ENCODE results near the gene C17orf113.

DNA sequence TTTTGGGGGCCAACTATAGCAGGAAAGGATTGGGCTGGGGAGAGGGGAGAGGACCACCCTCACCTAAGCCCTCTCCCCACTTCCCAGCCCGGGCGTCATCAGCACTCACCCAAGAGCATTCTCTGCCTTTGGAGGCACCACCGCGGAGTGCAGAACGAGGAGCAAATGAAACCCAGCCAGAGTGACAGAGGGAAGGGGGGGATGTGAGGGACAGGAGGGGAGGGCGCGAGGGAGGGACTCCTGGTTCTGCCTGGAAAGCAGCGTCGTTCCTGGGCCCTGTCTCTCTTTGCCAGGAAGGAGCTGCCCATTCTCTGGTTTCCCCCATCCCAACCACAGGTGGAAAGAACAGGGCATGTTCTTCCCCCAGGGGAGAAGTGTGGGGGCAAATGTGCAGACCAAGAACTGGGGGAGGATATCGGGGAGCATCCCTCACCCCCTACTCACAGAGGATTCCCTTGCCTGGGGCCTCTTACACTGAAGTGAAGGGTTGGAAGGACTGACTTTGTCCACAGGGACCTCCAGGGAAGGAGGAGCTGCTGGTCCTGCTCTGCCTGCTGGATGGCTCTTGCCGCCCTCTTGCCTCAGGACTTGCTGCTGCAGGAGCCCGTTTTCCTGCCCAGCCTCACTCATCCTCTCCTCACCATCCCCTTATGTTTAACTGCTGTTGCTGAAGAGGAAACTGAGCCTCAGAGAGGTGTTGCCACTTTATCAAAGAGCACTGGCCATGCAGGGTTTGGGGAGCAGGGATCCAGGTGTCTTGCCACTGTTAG is 3.5 kb upstream of the C17orf113 start:
- TF ChIP-seq RFX5 (IDR thresholded peaks at IDR 0.05; ENCODE audit: low read depth, low read length): no peak
- TF ChIP-seq, protein P1, sequence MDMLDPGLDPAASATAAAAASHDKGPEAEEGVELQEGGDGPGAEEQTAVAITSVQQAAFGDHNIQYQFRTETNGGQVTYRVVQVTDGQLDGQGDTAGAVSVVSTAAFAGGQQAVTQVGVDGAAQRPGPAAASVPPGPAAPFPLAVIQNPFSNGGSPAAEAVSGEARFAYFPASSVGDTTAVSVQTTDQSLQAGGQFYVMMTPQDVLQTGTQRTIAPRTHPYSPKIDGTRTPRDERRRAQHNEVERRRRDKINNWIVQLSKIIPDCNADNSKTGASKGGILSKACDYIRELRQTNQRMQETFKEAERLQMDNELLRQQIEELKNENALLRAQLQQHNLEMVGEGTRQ (IDR thresholded peaks at IDR 0.05; ENCODE audit: low read depth, low read length): no peak
- TF ChIP-seq, protein P2, sequence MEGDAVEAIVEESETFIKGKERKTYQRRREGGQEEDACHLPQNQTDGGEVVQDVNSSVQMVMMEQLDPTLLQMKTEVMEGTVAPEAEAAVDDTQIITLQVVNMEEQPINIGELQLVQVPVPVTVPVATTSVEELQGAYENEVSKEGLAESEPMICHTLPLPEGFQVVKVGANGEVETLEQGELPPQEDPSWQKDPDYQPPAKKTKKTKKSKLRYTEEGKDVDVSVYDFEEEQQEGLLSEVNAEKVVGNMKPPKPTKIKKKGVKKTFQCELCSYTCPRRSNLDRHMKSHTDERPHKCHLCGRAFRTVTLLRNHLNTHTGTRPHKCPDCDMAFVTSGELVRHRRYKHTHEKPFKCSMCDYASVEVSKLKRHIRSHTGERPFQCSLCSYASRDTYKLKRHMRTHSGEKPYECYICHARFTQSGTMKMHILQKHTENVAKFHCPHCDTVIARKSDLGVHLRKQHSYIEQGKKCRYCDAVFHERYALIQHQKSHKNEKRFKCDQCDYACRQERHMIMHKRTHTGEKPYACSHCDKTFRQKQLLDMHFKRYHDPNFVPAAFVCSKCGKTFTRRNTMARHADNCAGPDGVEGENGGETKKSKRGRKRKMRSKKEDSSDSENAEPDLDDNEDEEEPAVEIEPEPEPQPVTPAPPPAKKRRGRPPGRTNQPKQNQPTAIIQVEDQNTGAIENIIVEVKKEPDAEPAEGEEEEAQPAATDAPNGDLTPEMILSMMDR (conservative IDR thresholded peaks at IDR 0.05; ENCODE audit: low read depth, low read length): no peak

Measured in IMR-90 (cell line).